GM19099 (cell line): ENCODE measurements around the gene ZBTB45.
A peak's percentile ranks its signal among the peaks of the same experiment; 100 is the strongest.

Source experiments
- POLR2A ChIP-seq: IDR thresholded peaks from 3 replicates; pipeline ENCODE4 v1.6.1; 2011; ENCODE audit warnings: low read depth; ENCODE audit not compliant: insufficient read length; ENCODE audit errors: extremely low read depth

Gene ZBTB45

GRCh38 chr19:58519355-58520256, at the start of gene ZBTB45:
ZBTB45 (minus strand) TSS chr19:58519810; CDS start chr19:58517673, 2,137 bp downstream.
- peak; percentile 83 for TF ChIP-seq POLR2A

DNA sequence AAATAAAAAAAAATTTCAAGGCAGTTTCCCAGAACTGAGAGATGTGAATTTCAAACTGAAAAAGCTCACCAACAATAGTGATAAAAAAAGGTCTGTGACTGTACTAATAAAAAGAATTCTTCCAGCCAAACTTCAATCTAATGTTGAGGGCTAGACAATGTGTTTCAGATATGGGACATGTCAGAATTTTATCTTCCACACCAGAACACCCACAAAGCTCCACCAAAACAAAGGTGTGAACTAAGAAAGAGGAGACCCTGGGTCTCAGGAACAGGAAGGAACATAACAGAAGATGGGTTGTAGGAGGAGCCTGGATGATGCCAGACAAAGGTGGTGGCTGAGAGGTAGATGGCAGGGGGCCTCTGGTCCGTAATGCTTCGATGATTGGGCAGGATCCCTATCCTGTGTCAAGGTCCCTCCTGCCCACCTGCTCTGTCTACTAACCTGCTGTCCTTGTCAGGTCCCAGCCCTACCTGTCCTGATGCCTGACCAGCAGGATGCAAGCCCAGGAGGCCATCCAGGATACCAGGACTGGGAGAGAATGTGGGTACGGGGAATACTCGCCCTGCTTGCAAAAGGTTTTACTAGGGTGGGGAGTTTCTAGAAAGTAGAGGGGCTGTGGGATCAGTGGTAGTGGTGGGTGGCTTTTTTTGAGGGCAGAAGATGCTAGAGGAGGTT, 49.0 kb upstream of the ZBTB45 start:
- TF ChIP-seq POLR2A, result no peak

- no peak for TF ChIP-seq POLR2A
Measured at GRCh38 chr19:58566989-58567388, 47.4 kb upstream of the ZBTB45 start.

- no peak for TF ChIP-seq POLR2A
Measured at GRCh38 chr19:58563823-58564222, 44.2 kb upstream of the ZBTB45 start.

DNA sequence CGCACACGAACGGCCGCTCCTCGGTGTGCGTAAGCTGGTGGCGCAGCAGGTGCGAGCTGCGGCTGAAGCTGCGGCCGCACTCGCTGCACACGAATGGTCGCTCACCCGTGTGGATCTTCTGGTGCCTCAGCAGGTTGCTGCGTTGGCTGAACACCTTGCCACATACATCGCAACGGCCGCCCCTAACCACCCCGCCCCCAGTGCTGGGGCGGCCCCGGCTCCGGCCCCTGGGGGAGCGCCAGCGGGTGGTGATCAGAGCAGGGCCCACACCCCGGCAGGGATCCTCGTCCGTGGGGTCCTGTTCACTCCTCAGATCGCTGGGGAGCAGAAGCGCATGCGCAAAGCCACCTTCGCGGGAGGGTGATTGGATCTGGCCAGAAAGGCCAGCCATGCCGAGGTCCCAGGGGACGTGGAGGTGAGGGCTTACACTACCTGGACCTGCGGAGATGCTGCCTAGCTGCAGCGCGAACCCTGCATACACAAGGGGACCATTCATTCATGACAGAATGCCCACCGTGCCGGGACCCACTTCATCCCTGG, 43.5 kb upstream of the ZBTB45 start:
- no peak for TF ChIP-seq POLR2A

GRCh38 chr19:58562122-58563033, 42.8 kb upstream of the ZBTB45 start:
- peak; percentile 48 for TF ChIP-seq POLR2A

- TF ChIP-seq POLR2A, result no peak
Measured at GRCh38 chr19:58561373-58562121, 41.9 kb upstream of the ZBTB45 start.

- TF ChIP-seq POLR2A, result no peak
Measured at GRCh38 chr19:58560921-58561320, 41.3 kb upstream of the ZBTB45 start.

DNA sequence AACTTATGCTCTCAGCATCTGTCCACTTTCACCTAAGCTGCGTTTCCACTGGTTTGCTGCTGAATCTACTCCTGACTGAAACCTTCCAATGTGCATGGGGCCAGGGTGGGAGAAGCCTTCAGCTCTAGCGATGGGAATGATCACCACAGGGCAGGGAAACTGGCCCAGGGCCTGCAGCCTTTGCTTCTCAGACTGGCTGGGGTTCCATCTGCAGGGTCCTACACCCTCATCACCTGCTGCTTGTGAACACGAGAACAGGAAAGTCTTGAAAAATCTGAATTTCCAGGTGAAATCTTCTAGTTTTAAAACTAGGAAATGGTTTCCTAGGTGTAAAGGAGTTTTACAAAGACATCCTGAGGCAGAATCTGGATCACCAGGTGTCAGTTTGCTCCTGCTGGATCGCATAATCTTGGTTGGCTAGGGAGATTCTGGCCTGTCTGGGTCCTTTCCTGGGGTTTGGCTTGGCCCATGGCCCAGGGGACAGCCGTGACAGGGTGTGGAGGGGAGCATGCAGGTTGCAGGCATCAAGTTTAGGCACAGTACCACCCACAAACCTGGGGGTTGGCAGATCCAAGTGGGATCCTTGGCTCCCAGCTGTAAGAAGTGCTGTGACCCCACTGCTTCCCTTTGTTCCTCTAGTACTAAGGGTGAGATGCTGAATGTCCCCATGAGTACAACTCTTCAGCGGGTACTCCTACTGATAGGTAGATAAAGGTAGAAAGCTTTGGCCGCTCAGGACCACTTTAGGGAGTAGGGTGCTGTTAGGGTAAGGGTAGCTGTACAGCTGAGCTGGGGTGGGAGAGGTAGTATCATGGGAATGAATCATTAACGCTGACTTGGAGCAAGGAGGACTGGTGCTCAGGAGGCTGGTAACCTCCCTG, 40.6 kb upstream of the ZBTB45 start:
- no peak for TF ChIP-seq POLR2A

DNA sequence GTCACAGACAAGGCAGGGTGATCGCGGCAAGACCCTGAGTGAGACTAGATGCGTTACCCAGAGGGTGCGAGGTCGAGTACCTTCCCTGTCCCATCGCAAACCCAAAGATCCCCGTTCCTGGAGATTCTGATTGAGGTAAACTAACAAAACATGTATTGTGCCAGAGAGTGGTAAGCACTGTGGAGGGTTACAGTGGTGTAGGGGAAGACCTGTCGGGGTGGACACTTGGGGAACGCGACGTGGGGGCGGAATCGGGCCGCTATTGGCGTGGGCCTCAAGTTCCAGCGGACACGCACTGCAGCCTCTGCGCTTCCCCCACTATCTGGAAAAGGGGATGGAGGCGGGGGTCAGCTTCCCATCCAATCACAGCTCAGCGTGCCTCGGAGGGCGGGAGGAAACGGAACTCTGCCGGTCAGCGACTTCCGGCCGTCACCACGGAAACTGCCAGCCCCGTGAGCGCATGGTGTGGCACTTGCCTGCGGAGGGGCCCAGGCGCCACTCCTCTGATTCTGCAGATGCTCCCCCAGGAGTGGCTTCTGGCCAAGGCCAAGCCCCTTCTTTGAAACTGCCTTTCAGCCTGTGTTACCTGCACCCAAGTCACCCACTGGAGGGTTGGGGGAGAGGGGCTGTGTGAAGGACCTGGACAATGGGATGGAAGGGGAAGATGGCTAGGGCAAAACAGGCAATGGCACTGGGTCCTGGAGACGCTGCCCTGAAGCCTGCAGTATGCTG, 39.8 kb upstream of the ZBTB45 start:
- TF ChIP-seq POLR2A, result peak; percentile 80

DNA sequence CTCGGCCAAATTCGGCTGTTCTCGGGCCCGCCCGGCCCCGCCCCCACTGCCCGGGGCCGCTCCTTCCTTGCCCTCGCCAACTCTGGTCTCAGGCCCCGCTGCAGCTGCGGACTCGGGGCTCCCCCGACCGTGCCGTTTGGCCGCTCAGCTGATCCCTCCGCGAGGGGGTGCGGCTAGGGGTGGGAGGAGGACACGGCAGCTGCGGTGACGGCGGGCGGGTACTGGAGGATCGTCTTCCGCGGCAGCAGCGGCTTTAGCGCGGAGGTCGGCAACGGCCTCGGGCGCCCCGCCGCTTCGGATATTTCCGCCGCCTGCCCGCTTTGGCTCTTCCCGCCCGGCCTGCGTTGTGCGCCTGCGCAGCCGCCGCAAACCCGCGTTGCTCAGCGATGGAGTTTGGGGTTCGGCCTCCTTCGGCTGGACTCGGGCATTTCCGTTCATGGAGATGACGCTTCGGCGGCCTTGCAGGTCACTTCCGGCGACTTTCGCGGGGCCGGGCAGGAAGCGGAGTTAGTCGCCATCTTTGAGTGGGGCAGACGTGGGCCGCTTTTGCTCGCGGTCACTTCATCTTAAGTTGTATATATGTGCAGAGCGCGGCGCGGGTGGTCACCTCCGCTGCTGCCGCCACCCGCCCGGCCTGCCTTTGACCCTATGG, 39.1 kb upstream of the ZBTB45 start:
- TF ChIP-seq POLR2A, result peak; percentile 70

DNA sequence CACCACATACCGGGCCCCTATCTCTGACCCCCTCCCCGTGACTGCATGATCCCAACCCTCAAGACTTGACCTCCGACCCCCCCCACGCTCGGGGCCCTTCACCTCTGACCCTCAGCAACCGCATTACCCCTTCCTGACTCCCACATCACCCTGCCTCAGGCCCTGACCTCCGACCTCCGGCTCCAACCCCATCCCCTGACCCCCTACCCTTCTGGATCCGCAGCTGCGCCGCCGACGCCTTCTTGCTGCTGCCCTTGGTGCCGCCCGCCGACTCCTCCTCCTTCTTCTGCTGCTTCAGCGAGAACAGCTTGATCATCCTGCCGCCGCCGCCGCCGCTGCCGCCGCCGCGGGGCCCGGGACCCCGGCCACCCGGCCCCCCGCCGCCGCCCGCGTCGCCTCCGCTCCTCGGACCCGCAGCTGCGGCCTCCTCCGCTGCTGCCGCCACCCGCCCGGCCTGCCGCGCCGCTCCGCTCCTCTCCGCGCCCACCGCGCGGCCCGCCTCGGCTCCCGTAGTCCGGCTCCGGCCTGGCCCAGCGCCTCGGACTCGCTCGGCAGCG, 38.5 kb upstream of the ZBTB45 start, which contains the start of gene UBE2M:
Gene UBE2M (minus strand): TSS at position 546 of the 557 bp plus-strand sequence. CDS start 230 bp downstream, at position 316.
- no peak for TF ChIP-seq POLR2A
